Measurements from ENCODE around the gene S100PBP. TPM values are rescaled to one million over a fixed set of nuclear protein-coding genes. Genes with fewer than 3 reads are reported as not detected.

The S100PBP gene
- total RNA-seq, 1 experiment from 2014 or later = 83.4 TPM

DNA sequence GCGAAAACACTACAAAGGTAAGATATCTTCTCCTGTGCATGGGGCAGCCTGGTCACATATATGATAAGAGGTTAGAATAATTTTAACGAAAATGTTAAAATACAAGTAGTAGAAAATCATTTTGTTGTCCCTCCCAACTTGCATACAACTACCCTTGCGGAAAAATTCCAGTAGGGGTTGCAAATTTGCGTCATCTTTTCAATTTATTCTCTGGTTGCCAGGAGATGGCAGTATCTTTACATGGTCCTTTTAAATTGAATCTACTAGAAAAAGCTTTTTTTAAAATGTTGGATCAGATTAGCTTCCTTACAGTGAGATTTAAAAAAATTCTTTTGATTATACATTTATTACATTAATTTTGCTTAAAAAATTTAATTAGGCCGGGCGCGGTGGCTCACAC, 10.9 kb downstream of the S100PBP start:
- Histone ChIP-seq H3K4me3 (ENCODE audit: insufficient read depth, low read depth, low read length) (no peak overlapping the region), H3K27me3 (ENCODE audit: control insufficient read depth, insufficient read depth, low read length) (no peaks in the 10 kb centered on the region), H3K36me3 (replicated peaks; ENCODE audit: control insufficient read depth, insufficient read depth, low read length) (peaks cover 27% of the 10 kb centered on the region)
- DNase-seq = no peak

- Histone ChIP-seq H3K4me3 (ENCODE audit: insufficient read depth, low read depth, low read length) (no peak overlapping the region), H3K27me3 (ENCODE audit: control insufficient read depth, insufficient read depth, low read length) (no peaks in the 10 kb centered on the region), H3K36me3 (replicated peaks; ENCODE audit: control insufficient read depth, insufficient read depth, low read length) (peaks cover 26% of the 10 kb centered on the region)
- no peak for DNase-seq
Observed at GRCh38 chr1:32830092-32830852, 12.8 kb downstream of the S100PBP start.

GRCh38 chr1:32831878-32832277, 14.4 kb downstream of the S100PBP start:
- DNase-seq = no peak
- H3K36me3 ChIP-seq (replicated peaks; ENCODE audit: control insufficient read depth, insufficient read depth, low read length) = peaks cover 15% of the 10 kb centered on the region
- no peak overlapping the region for H3K4me3 ChIP-seq (ENCODE audit: insufficient read depth, low read depth, low read length)
- no peaks in the 10 kb centered on the region for H3K27me3 ChIP-seq (ENCODE audit: control insufficient read depth, insufficient read depth, low read length)

GRCh38 chr1:32848354-32849063, 31.1 kb downstream of the S100PBP start:
- no peak overlapping the region for H3K4me3 ChIP-seq (ENCODE audit: insufficient read depth, low read depth, low read length)
- H3K27me3 ChIP-seq (ENCODE audit: control insufficient read depth, insufficient read depth, low read length) = no peaks in the 10 kb centered on the region
- H3K36me3 ChIP-seq (replicated peaks; ENCODE audit: control insufficient read depth, insufficient read depth, low read length) = peaks cover 1% of the 10 kb centered on the region
- no peak for DNase-seq

- peaks cover 1% of the 10 kb centered on the region for H3K36me3 ChIP-seq (replicated peaks; ENCODE audit: control insufficient read depth, insufficient read depth, low read length)
- DNase-seq = no peak
- no peak overlapping the region for H3K4me3 ChIP-seq (ENCODE audit: insufficient read depth, low read depth, low read length)
- no peaks in the 10 kb centered on the region for H3K27me3 ChIP-seq (ENCODE audit: control insufficient read depth, insufficient read depth, low read length)
Observed at GRCh38 chr1:32855861-32856617, 38.6 kb downstream of the S100PBP start.

DNA sequence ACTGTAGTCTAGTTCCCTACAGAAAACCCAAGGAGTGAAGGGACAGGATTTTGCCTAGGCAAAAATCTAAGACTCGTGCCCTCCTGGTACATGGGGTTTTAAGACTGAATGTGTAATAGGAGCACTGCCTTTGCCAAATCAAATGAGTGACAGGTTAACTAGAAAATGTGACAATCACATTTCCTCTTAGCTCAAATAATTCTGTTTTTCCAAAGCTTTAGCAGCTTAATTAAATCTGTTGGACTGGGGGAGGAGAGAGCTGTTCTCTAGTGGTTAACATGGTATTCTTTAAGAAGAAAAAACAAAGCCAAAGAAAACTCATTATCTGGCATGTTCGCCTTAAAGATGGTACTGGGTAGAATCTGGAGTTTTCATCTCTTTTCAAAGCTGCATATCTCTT, 40.7 kb downstream of the S100PBP start:
- no peaks in the 10 kb centered on the region for H3K27me3 ChIP-seq (ENCODE audit: control insufficient read depth, insufficient read depth, low read length)
- peaks cover 2% of the 10 kb centered on the region for H3K36me3 ChIP-seq (replicated peaks; ENCODE audit: control insufficient read depth, insufficient read depth, low read length)
- DNase-seq = no peak
- H3K4me3 ChIP-seq (ENCODE audit: insufficient read depth, low read depth, low read length) = no peak overlapping the region

DNA sequence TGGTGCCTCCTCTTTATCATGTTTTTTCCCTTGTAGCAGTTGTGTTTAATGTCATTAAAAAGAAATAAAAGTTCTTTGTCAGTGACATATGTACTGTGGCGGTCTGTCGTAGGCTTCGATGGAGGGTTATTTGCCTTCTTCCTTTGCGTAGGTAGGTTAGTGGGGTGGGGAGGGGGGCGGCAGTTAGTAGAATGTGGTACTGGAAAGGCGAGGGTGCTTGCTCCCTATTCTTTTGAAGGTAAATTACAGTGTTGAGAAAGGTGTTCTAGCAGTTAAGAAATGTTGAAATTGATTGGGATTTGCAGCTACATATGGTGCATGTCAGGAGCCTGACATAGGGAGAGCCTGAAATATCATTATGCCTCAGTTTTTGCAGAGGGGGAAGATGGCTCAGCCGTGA, 41.3 kb downstream of the S100PBP start:
- no peak for DNase-seq
- Histone ChIP-seq H3K4me3 (ENCODE audit: insufficient read depth, low read depth, low read length) (no peak overlapping the region), H3K36me3 (replicated peaks; ENCODE audit: control insufficient read depth, insufficient read depth, low read length) (peaks cover 2% of the 10 kb centered on the region), H3K27me3 (ENCODE audit: control insufficient read depth, insufficient read depth, low read length) (no peaks in the 10 kb centered on the region)

DNA sequence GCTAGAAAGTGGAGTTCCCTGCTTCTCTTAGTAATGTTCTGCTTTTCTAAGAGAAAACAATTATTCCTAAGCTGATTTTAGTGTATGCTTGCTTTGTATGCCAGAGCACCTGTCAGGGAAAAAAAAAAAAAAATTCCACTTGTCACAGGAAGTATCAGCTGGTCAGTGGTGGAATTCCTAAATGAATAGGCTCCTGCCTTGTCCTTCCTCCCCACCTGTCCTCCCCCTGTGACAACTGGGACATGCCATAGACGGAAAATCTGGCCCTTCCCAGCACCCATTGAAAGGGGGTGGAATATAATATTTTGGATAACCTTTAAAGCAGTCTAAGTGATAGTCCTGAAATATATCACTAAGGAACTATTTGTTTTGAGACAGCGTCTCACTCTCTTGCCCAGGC, 42.5 kb downstream of the S100PBP start:
- no peak for DNase-seq
- peaks cover 2% of the 10 kb centered on the region for H3K36me3 ChIP-seq (replicated peaks; ENCODE audit: control insufficient read depth, insufficient read depth, low read length)
- no peak overlapping the region for H3K4me3 ChIP-seq (ENCODE audit: insufficient read depth, low read depth, low read length)
- no peaks in the 10 kb centered on the region for H3K27me3 ChIP-seq (ENCODE audit: control insufficient read depth, insufficient read depth, low read length)

GRCh38 chr1:32860566-32860965, 43.1 kb downstream of the S100PBP start:
- H3K27me3 ChIP-seq (ENCODE audit: control insufficient read depth, insufficient read depth, low read length) = no peaks in the 10 kb centered on the region
- H3K4me3 ChIP-seq (ENCODE audit: insufficient read depth, low read depth, low read length) = no peak overlapping the region
- peaks cover 2% of the 10 kb centered on the region for H3K36me3 ChIP-seq (replicated peaks; ENCODE audit: control insufficient read depth, insufficient read depth, low read length)
- no peak for DNase-seq

DNA sequence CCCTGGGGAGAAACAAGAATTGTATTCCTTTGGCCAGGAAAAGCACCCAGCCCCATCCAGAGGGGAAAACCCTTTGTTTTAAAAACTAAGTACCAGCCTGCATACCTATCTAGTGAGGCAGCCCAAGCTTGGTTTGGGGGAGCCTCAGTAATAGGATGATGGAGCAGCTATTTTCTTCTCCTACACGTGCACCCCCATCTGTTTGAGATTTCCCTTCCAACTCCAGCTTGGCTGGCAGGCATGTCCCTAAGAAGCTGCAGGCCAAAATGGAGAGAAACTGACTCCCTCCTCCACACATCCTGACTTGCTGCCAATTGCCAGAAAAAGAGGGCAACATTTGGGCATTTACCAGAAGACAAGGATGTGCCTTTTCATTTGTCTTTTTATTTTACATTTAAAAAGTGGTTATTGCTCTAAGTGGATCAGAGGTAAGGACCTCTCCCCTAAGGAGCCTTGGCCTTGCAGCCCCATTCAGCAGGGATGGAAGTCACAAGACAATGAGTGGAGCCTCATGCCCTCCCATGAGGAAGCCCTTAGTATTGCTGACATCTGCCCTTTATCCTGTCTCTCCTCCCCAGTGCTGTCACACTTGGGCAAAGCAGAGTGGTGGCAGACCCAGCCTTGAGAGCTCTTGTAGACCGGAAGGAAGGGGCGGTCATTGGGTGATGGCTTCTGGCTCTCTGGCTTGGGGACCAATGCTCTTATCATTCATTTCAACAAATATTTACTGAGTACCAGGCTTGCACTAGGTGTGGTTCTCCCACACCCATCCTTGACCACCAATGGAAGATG, 44.6 kb downstream of the S100PBP start:
- Histone ChIP-seq H3K36me3 (replicated peaks; ENCODE audit: control insufficient read depth, insufficient read depth, low read length) (peaks cover 2% of the 10 kb centered on the region), H3K27me3 (ENCODE audit: control insufficient read depth, insufficient read depth, low read length) (no peaks in the 10 kb centered on the region), H3K4me3 (ENCODE audit: insufficient read depth, low read depth, low read length) (no peak overlapping the region)
- no peak for DNase-seq

DNA sequence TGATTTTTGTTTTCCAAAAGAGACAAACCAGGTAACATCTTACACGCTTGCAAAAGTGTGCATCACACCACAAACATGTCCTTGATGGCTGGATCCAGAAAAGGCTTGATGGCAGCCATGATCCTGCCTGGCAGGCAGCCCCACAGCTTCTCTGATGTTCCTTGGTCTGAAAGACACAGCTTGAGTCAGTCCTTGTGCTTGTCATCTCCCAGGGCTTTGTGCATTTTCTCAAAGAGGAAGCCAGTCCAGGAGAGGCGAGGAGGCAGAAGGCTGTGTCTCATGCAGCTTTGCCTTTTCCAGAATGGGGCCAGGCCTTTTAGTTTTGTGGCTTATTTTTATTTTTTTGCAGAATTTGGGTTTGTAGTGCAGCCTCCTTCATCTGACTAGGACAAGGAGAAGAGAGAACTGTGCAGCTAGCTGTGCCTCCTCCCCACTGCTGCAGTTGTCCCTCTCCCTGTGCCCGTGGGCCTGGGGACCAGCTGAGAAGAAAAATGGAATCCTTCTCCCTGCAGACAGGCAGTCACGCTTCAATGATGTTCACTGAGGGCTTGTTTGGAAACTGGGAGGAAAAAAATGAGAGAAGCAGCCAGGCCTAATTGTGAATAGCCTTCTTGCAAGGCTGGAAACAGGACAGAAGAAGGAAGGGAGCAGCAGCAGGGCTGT, 45.9 kb downstream of the S100PBP start:
- no peak overlapping the region for H3K4me3 ChIP-seq (ENCODE audit: insufficient read depth, low read depth, low read length)
- H3K36me3 ChIP-seq (replicated peaks; ENCODE audit: control insufficient read depth, insufficient read depth, low read length) = peaks cover 2% of the 10 kb centered on the region
- no peak for DNase-seq
- H3K27me3 ChIP-seq (ENCODE audit: control insufficient read depth, insufficient read depth, low read length) = peaks cover 1% of the 10 kb centered on the region; the same call in 1 of the 2 replicates

- Histone ChIP-seq H3K4me3 (ENCODE audit: insufficient read depth, low read depth, low read length) (no peak overlapping the region), H3K27me3 (ENCODE audit: control insufficient read depth, insufficient read depth, low read length) (peaks cover 2% of the 10 kb centered on the region), H3K36me3 (replicated peaks; ENCODE audit: control insufficient read depth, insufficient read depth, low read length) (peaks cover 2% of the 10 kb centered on the region)
- DNase-seq = no peak
Observed at GRCh38 chr1:32863881-32864245, 46.4 kb downstream of the S100PBP start.

GRCh38 chr1:32864375-32865019, 47.0 kb downstream of the S100PBP start:
- DNase-seq = no peak
- Histone ChIP-seq H3K4me3 (ENCODE audit: insufficient read depth, low read depth, low read length) (no peak overlapping the region), H3K27me3 (ENCODE audit: control insufficient read depth, insufficient read depth, low read length) (peaks cover 7% of the 10 kb centered on the region), H3K36me3 (replicated peaks; ENCODE audit: control insufficient read depth, insufficient read depth, low read length) (peaks cover 2% of the 10 kb centered on the region)

Data from H7 (cell line).